DOHH2 (cell line): ENCODE results near the gene ALG5.

Source experiments
- H3F3A ChIP-seq: fragments of 200-600 bp; sonication (generic), shearing (Covaris generic); 2 replicates; pipeline ENCODE4 v1.6.0; 2016; ENCODE audit warnings: antibody characterized with exemption, mild to moderate bottlenecking; ENCODE audit not compliant: control insufficient read depth, insufficient read depth
- H3K27ac ChIP-seq: fragments of 200-600 bp; sonication (generic); 2 replicates; pipeline ENCODE4 v1.5.1; 2014; ENCODE audit warnings: low read depth, mild to moderate bottlenecking, low read length, moderate library complexity
- H3K27me3 ChIP-seq: fragments of 200-600 bp; sonication (generic); 2 replicates; pipeline ENCODE4 v1.6.1; 2014; ENCODE audit warnings: mild to moderate bottlenecking, low read length, mixed read lengths; ENCODE audit not compliant: control insufficient read depth
- H3K36me3 ChIP-seq: fragments of 200-600 bp; sonication (generic); 2 replicates; pipeline ENCODE4 v1.6.1; 2014; ENCODE audit warnings: mild to moderate bottlenecking, low read length, moderate library complexity, mixed read lengths; ENCODE audit not compliant: control insufficient read depth
- H3K4me1 ChIP-seq: fragments of 200-600 bp; sonication (generic); 2 replicates; pipeline ENCODE4 v1.6.1; 2014; ENCODE audit warnings: mild to moderate bottlenecking, low read length, mixed read lengths; ENCODE audit not compliant: control insufficient read depth
- H3K4me2 ChIP-seq: fragments of 200-600 bp; sonication (generic); 2 replicates; pipeline ENCODE4 v1.6.0; 2014; ENCODE audit warnings: mild to moderate bottlenecking, low read length, moderate library complexity
- H3K4me3 ChIP-seq: fragments of 200-600 bp; sonication (generic); 2 replicates; pipeline ENCODE4 v1.5.1; 2014; ENCODE audit warnings: mild to moderate bottlenecking, low read length, mixed read lengths
- H3K79me2 ChIP-seq: fragments of 200-600 bp; sonication (generic); 2 replicates; pipeline ENCODE4 v1.6.1; 2014; ENCODE audit warnings: mild to moderate bottlenecking, low read length, mixed read lengths; ENCODE audit not compliant: control insufficient read depth
- H3K9me2 ChIP-seq: fragments of 200-600 bp; sonication (generic); replicated peaks from 2 replicates; pipeline ENCODE4 v1.6.1; 2014; ENCODE audit warnings: mild to moderate bottlenecking, low read length, mixed read lengths; ENCODE audit not compliant: control insufficient read depth
- H3K9me3 ChIP-seq: fragments of 200-600 bp; sonication (generic); 2 replicates; pipeline ENCODE4 v1.6.1; 2014; ENCODE audit warnings: antibody characterized with exemption, low read length, mixed read lengths; ENCODE audit not compliant: control insufficient read depth, insufficient read depth
- H4K20me1 ChIP-seq: fragments of 200-600 bp; sonication (generic); 2 replicates; pipeline ENCODE4 v1.6.0; 2014; ENCODE audit warnings: low read depth, mild to moderate bottlenecking, antibody characterized with exemption, low read length, moderate library complexity; ENCODE audit not compliant: control insufficient read depth, insufficient read depth
- EZH2phosphoT487 ChIP-seq: fragments of 200-600 bp; sonication (generic); IDR thresholded peaks from 2 replicates; pipeline ENCODE4 v1.6.1; 2017; ENCODE audit warnings: borderline replicate concordance, mild to moderate bottlenecking, antibody characterized with exemption, low read length, moderate library complexity, mixed read lengths
- TF ChIP-seq, protein P1 (sequence below): fragments of 200-600 bp; sonication (generic); IDR thresholded peaks from one replicate; pipeline ENCODE4 v1.5.1; 2014; ENCODE audit warnings: antibody characterized with exemption, mild to moderate bottlenecking, low read depth, low read length; ENCODE audit not compliant: poor library complexity, severe bottlenecking

ALG5 gene

GRCh38 chr13:36920616-36921185 lies 78.4 kb downstream of the ALG5 start:
- Histone ChIP-seq H3K79me2 (no peaks in the 10 kb centered on the region), H3K9me3 (no peaks in the 10 kb centered on the region), H3K36me3 (no peaks in the 10 kb centered on the region), H3K9me2 (no peaks in the 10 kb centered on the region), H3K4me3 (0 out of 2 replicates have a peak overlapping the region, but pooled peaks have one; percentile 13), H3F3A (no peaks in the 10 kb centered on the region), H3K4me2 (no peak overlapping the region), H4K20me1 (no peaks in the 10 kb centered on the region), H3K27me3 (peaks cover 54% of the 10 kb centered on the region), H3K4me1 (no peaks in the 10 kb centered on the region; the same call in 1 of the 2 replicates), H3K27ac (no peak overlapping the region)
- no peak for TF ChIP-seq EZH2phosphoT487
- TF ChIP-seq, protein P1, sequence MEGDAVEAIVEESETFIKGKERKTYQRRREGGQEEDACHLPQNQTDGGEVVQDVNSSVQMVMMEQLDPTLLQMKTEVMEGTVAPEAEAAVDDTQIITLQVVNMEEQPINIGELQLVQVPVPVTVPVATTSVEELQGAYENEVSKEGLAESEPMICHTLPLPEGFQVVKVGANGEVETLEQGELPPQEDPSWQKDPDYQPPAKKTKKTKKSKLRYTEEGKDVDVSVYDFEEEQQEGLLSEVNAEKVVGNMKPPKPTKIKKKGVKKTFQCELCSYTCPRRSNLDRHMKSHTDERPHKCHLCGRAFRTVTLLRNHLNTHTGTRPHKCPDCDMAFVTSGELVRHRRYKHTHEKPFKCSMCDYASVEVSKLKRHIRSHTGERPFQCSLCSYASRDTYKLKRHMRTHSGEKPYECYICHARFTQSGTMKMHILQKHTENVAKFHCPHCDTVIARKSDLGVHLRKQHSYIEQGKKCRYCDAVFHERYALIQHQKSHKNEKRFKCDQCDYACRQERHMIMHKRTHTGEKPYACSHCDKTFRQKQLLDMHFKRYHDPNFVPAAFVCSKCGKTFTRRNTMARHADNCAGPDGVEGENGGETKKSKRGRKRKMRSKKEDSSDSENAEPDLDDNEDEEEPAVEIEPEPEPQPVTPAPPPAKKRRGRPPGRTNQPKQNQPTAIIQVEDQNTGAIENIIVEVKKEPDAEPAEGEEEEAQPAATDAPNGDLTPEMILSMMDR, result no peak

GRCh38 chr13:36919833-36920615 lies 79.1 kb downstream of the ALG5 start, which contains the start of gene SMAD9:
Gene SMAD9 (minus strand): TSS chr13:36920238. CDS start chr13:36879689, 40,549 bp downstream.
- Histone ChIP-seq H3K4me1 (no peaks in the 10 kb centered on the region; the same call in 1 of the 2 replicates), H3K27ac (no peak within 1 kb of the TSS), H3K9me3 (no peaks in the 10 kb centered on the region), H3K9me2 (no peaks in the 10 kb centered on the region), H3K4me2 (peak within 1 kb of the TSS; percentile 38), H3F3A (no peaks in the 10 kb centered on the region), H3K36me3 (no peaks in the 10 kb centered on the region), H3K27me3 (peaks cover 54% of the 10 kb centered on the region), H3K79me2 (no peaks in the 10 kb centered on the region), H3K4me3 (peak within 1 kb of the TSS; percentile 26; the same call in 1 of the 2 replicates), H4K20me1 (no peaks in the 10 kb centered on the region)
- TF ChIP-seq, protein P1, result no peak

DNA sequence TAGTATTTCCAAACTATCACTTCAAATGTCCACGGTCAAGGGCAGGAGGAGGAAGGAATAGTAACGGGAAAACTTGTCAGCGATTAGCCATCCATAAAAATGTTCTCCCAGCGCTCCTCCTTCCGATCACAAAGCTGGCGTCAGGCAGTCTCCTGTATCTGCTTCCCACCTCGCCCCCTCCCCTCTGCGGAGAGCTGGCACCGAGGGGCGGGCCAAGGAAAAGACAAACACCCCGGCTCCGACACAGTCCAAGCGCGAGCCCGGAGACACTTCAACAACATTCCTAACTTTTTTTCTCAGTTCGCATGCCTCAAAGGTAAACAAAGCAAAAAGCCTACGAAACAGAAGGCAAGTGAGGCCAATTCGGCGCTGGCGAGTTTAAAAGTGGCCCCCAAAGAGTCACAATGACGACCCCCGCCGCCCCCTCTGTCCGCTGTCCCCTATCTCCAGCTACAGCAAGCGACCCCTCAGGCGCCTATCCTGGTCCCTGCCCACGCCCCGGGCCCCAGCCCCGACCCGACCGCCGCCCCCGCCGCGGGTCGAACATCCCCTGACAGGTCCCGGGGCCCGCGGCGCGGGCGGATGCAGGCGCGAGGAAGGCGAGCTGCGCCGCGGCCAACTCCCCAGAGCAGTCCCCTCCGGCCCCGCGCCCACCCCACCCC lies 79.8 kb downstream of the ALG5 start:
- H4K20me1 ChIP-seq, result no peaks in the 10 kb centered on the region
- no peaks in the 10 kb centered on the region for H3K9me3 ChIP-seq
- TF ChIP-seq EZH2phosphoT487, result no peak
- TF ChIP-seq, protein P1, result no peak
- H3K27me3 ChIP-seq, result peaks cover 61% of the 10 kb centered on the region
- no peaks in the 10 kb centered on the region for H3K36me3 ChIP-seq
- no peaks in the 10 kb centered on the region; the same call in 1 of the 2 replicates for H3K4me1 ChIP-seq
- H3F3A ChIP-seq, result no peaks in the 10 kb centered on the region
- H3K9me2 ChIP-seq, result no peaks in the 10 kb centered on the region
- H3K4me2 ChIP-seq, result peak overlapping the region; percentile 38
- H3K79me2 ChIP-seq, result no peaks in the 10 kb centered on the region
- no peak overlapping the region for H3K27ac ChIP-seq
- peak overlapping the region; percentile 26; the same call in 1 of the 2 replicates for H3K4me3 ChIP-seq
